Trophoblast cell (in vitro differentiated cells and primary cell): ENCODE data around the gene TMEM39B.
"Not testable (repeated sequence)": the region's sequence is repeated elsewhere in the genome, so short reads cannot be mapped to it uniquely, and the experiment has no call there.

ENCODE experiments used
- DNase-seq, 2 donors: peaks; one replicate each; pipeline ENCODE4 v3.0.0-alpha.2; 2016
- H2AFZ ChIP-seq: 2 replicates; pipeline ENCODE4 v1.6.1; 2013; ENCODE audit warnings: low read length, moderate library complexity, mild to moderate bottlenecking; ENCODE audit not compliant: insufficient read depth, poor library complexity
- H2AK5ac ChIP-seq: 2 replicates; pipeline ENCODE4 v1.6.1; 2013; ENCODE audit warnings: mild to moderate bottlenecking, low read length
- H2BK120ac ChIP-seq: 2 replicates; pipeline ENCODE4 v1.6.1; 2013; ENCODE audit warnings: low read length, mild to moderate bottlenecking, moderate library complexity; ENCODE audit not compliant: insufficient read depth, poor library complexity
- H2BK12ac ChIP-seq: 2 replicates; pipeline ENCODE4 v1.6.1; 2013; ENCODE audit warnings: mild to moderate bottlenecking, low read length, moderate library complexity
- H2BK5ac ChIP-seq: 2 replicates; pipeline ENCODE4 v1.6.1; 2013; ENCODE audit warnings: low read length, low read depth, moderate library complexity, mild to moderate bottlenecking; ENCODE audit not compliant: poor library complexity
- H3K14ac ChIP-seq: 2 replicates; pipeline ENCODE4 v1.6.1; 2013; ENCODE audit warnings: mild to moderate bottlenecking, low read length
- H3K18ac ChIP-seq: 2 replicates; pipeline ENCODE4 v1.6.1; 2013; ENCODE audit warnings: mild to moderate bottlenecking, low read length
- H3K23ac ChIP-seq: 2 replicates; pipeline ENCODE4 v1.6.1; 2013; ENCODE audit warnings: low read length
- H3K27ac ChIP-seq: 2 replicates; pipeline ENCODE4 v1.5.1; 2013; ENCODE audit warnings: low read depth, mild to moderate bottlenecking, inconsistent platforms, low read length, moderate library complexity
- H3K27me3 ChIP-seq: 2 replicates; pipeline ENCODE4 v1.6.1; 2013; ENCODE audit warnings: inconsistent platforms, mild to moderate bottlenecking, low read length, moderate library complexity; ENCODE audit not compliant: insufficient read depth
- H3K36me3 ChIP-seq, 2 experiments: 1 replicate in 1 of 2; 2 replicates in 1 of 2; pipeline ENCODE4 v1.6.1; 2013; ENCODE audit warnings: low read length in 2 of 2, mild to moderate bottlenecking in 2 of 2, moderate library complexity in 1 of 2; ENCODE audit not compliant: insufficient read depth in 2 of 2, control insufficient read depth in 1 of 2
- H3K4ac ChIP-seq: 2 replicates; pipeline ENCODE4 v1.6.1; 2013; ENCODE audit warnings: low read depth, mild to moderate bottlenecking, low read length, moderate library complexity
- H3K4me1 ChIP-seq, 2 experiments: 1 replicate in 1 of 2; 2 replicates in 1 of 2; pipeline ENCODE4 v1.6.1; 2013; ENCODE audit warnings: low read length in 2 of 2, mild to moderate bottlenecking in 2 of 2, moderate library complexity in 1 of 2; ENCODE audit not compliant: insufficient read depth in 2 of 2, control insufficient read depth in 1 of 2
- H3K4me2 ChIP-seq: 2 replicates; pipeline ENCODE4 v1.6.1; 2013; ENCODE audit warnings: inconsistent platforms, mild to moderate bottlenecking, low read length, moderate library complexity
- H3K4me3 ChIP-seq: 2 replicates; pipeline ENCODE4 v1.5.1; 2013; ENCODE audit warnings: mild to moderate bottlenecking, low read depth, low read length, inconsistent platforms
- H3K79me1 ChIP-seq: one replicate; pipeline ENCODE4 v1.6.1; 2013; ENCODE audit warnings: low read length
- H3K79me2 ChIP-seq: 2 replicates; pipeline ENCODE4 v1.6.1; 2013; ENCODE audit warnings: low read length, mild to moderate bottlenecking; ENCODE audit not compliant: control insufficient read depth, insufficient read depth, poor library complexity
- H3K9ac ChIP-seq: 2 replicates; pipeline ENCODE4 v1.6.1; 2013; ENCODE audit warnings: mild to moderate bottlenecking, low read length
- H3K9me3 ChIP-seq: 2 replicates; pipeline ENCODE4 v1.6.1; 2013; ENCODE audit warnings: low read depth, mild to moderate bottlenecking, control low read depth, inconsistent platforms, low read length; ENCODE audit not compliant: insufficient read depth
- H4K12ac ChIP-seq: 2 replicates; pipeline ENCODE4 v1.6.1; 2013; ENCODE audit warnings: low read depth, mild to moderate bottlenecking, low read length, moderate library complexity
- H4K8ac ChIP-seq: 2 replicates; pipeline ENCODE4 v1.6.1; 2013; ENCODE audit warnings: low read depth, mild to moderate bottlenecking, low read length, moderate library complexity
- H4K91ac ChIP-seq: one replicate; pipeline ENCODE4 v1.6.1; 2013; ENCODE audit warnings: low read depth, mild to moderate bottlenecking, low read length, moderate library complexity
- WGBS: extraction: QIAGEN DNeasy Blood & Tissue Kit; methylation state at CpG from one replicate; pipeline ENCODE4 v1.1.7; 2013; ENCODE audit warnings: missing lambda C conversion rate; ENCODE audit not compliant: insufficient read length, insufficient coverage; ENCODE audit errors: extremely low coverage; 5-methylcytosine and 5-hydroxymethylcytosine counted together

The TMEM39B gene

GRCh38 chr1:32115496-32115895, 42.8 kb downstream of the TMEM39B start:
- peak; percentile 18 to 25 for DNase-seq
- H3K27me3 ChIP-seq: no peaks in the 10 kb centered on the region
- no CpG with 5 or more reads among the region's 5 CpGs for WGBS

GRCh38 chr1:32116531-32116930, 43.8 kb downstream of the TMEM39B start:
- Histone ChIP-seq H3K23ac (no peak overlapping the region), H2AK5ac (no peak overlapping the region), H3K27ac (no peak overlapping the region), H3K4me2 (no peak overlapping the region), H3K79me1 (no peaks in the 10 kb centered on the region), H2BK5ac (no peak overlapping the region), H2AFZ (no peak overlapping the region), H4K91ac (no peak overlapping the region), H3K9ac (no peak overlapping the region), H3K4me3 (no peak overlapping the region), H3K4ac (no peak overlapping the region), H2BK12ac (no peak overlapping the region), H2BK120ac (no peak overlapping the region), H3K9me3 (no peaks in the 10 kb centered on the region), H3K79me2 (peaks cover 5% of the 10 kb centered on the region), H4K12ac (no peak overlapping the region), H3K18ac (no peak overlapping the region), H3K36me3 (peaks cover 0 to 2% of the 10 kb centered on the region in 2 experiments), H3K14ac (no peak overlapping the region), H3K27me3 (no peaks in the 10 kb centered on the region), H3K4me1 (no peaks in the 10 kb centered on the region), H4K8ac (no peak overlapping the region)
- WGBS: no CpG with 5 or more reads among the region's 4 CpGs
- peak in 1 of 2 donors; percentile 41 for DNase-seq

More at GRCh38 chr1:32115496-32115895, 42.8 kb downstream of the TMEM39B start:
- Histone ChIP-seq H4K8ac (no peak overlapping the region), H4K12ac (no peak overlapping the region), H3K14ac (no peak overlapping the region), H2AK5ac (no peak overlapping the region), H2BK120ac (no peak overlapping the region), H3K9me3 (no peaks in the 10 kb centered on the region), H3K4ac (no peak overlapping the region), H3K79me2 (peaks cover 6% of the 10 kb centered on the region), H2BK5ac (no peak overlapping the region), H2AFZ (no peak overlapping the region), H3K4me3 (no peak overlapping the region), H3K27ac (no peak overlapping the region), H3K79me1 (no peaks in the 10 kb centered on the region), H3K4me1 (no peaks in the 10 kb centered on the region), H3K23ac (no peak overlapping the region), H2BK12ac (no peak overlapping the region), H3K4me2 (no peak overlapping the region), H4K91ac (no peak overlapping the region), H3K18ac (peak overlapping the region; percentile 21), H3K36me3 (peaks cover 0 to 2% of the 10 kb centered on the region in 2 experiments), H3K9ac (no peak overlapping the region)

GRCh38 chr1:32122151-32122550, 49.4 kb downstream of the TMEM39B start:
- no peak overlapping the region for H3K9ac ChIP-seq
- no peak for DNase-seq
- no peak overlapping the region for H3K4me2 ChIP-seq
- no peak overlapping the region for H3K4me3 ChIP-seq
- H2AK5ac ChIP-seq: no peak overlapping the region
- no peak overlapping the region for H2BK120ac ChIP-seq
- H3K79me1 ChIP-seq: no peaks in the 10 kb centered on the region
- peaks cover 6% of the 10 kb centered on the region for H3K79me2 ChIP-seq
- no peak overlapping the region for H4K12ac ChIP-seq
- H3K36me3 ChIP-seq: peaks cover 0 to 3% of the 10 kb centered on the region in 2 experiments
- H3K18ac ChIP-seq: no peak overlapping the region
- H3K4me1 ChIP-seq: no peaks in the 10 kb centered on the region
- WGBS: no CpG with 5 or more reads among the region's 5 CpGs
- no peak overlapping the region for H2BK12ac ChIP-seq
- no peaks in the 10 kb centered on the region for H3K27me3 ChIP-seq
- no peak overlapping the region for H3K27ac ChIP-seq
- no peak overlapping the region for H3K14ac ChIP-seq
- no peak overlapping the region for H4K91ac ChIP-seq
- H3K9me3 ChIP-seq: no peaks in the 10 kb centered on the region
- H2BK5ac ChIP-seq: no peak overlapping the region
- no peak overlapping the region for H4K8ac ChIP-seq
- no peak overlapping the region for H3K4ac ChIP-seq
- H2AFZ ChIP-seq: no peak overlapping the region
- H3K23ac ChIP-seq: no peak overlapping the region

- WGBS: no CpG with 5 or more reads among the region's 2 CpGs
- not testable (repeated sequence) for H3K79me1 ChIP-seq, H3K36me3 ChIP-seq, H2AFZ ChIP-seq, H3K4me3 ChIP-seq, H3K27ac ChIP-seq, H3K9me3 ChIP-seq, H3K27me3 ChIP-seq, H3K79me2 ChIP-seq, H2AK5ac ChIP-seq, H3K23ac ChIP-seq, H3K18ac ChIP-seq, H3K4me2 ChIP-seq, DNase-seq, H2BK5ac ChIP-seq, H4K12ac ChIP-seq, H2BK12ac ChIP-seq, H3K9ac ChIP-seq, H3K14ac ChIP-seq, H4K8ac ChIP-seq, H2BK120ac ChIP-seq, H4K91ac ChIP-seq, H3K4me1 ChIP-seq
- peak overlapping the region; percentile 46 for H3K4ac ChIP-seq
Observed at GRCh38 chr1:32123361-32123760, 50.6 kb downstream of the TMEM39B start.
